GM12865 (cell line): ENCODE results near the gene KRTAP11-1.

Experiments used
- DNase-seq: peaks from one replicate; pipeline ENCODE4 v3.0.0; 2010; ENCODE audit warnings: low read depth
- H3K4me3 ChIP-seq: 2 replicates; pipeline ENCODE4 v1.5.1; 2011; ENCODE audit warnings: mild to moderate bottlenecking, low read depth, low read length, control low read depth
- TF ChIP-seq, protein P1 (sequence below): IDR thresholded peaks from 2 replicates; pipeline ENCODE4 v1.5.1; 2011; ENCODE audit warnings: low read length, control low read depth, low read depth, inconsistent platforms; ENCODE audit not compliant: insufficient read depth; ENCODE audit errors: missing control alignments

The KRTAP11-1 gene

GRCh38 chr21:30831194-30831765, 50.1 kb downstream of the KRTAP11-1 start:
- DNase-seq, result peak; percentile 52
- H3K4me3 ChIP-seq, result no peak overlapping the region
- TF ChIP-seq, protein P1, sequence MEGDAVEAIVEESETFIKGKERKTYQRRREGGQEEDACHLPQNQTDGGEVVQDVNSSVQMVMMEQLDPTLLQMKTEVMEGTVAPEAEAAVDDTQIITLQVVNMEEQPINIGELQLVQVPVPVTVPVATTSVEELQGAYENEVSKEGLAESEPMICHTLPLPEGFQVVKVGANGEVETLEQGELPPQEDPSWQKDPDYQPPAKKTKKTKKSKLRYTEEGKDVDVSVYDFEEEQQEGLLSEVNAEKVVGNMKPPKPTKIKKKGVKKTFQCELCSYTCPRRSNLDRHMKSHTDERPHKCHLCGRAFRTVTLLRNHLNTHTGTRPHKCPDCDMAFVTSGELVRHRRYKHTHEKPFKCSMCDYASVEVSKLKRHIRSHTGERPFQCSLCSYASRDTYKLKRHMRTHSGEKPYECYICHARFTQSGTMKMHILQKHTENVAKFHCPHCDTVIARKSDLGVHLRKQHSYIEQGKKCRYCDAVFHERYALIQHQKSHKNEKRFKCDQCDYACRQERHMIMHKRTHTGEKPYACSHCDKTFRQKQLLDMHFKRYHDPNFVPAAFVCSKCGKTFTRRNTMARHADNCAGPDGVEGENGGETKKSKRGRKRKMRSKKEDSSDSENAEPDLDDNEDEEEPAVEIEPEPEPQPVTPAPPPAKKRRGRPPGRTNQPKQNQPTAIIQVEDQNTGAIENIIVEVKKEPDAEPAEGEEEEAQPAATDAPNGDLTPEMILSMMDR, result peak; percentile 50
